Gastrocnemius medialis (tissue), 4 donors: Measurements from ENCODE around the gene CXCL12. TPM values are rescaled to one million over a fixed set of nuclear protein-coding genes. Genes with fewer than 3 reads are reported as not detected.

Source experiments
- ATAC-seq, 2 donors: fragments of 150-250 bp; one replicate each; pipeline ENCODE4 v1.9.1; 2016
- DNase-seq, 2 donors: peaks; one replicate each; pipeline ENCODE4 v3.0.0-alpha.2; 2019
- H3K27ac ChIP-seq, 4 donors: fragments of 200-600 bp; sonication (generic); 1 replicate in 1 of 4; 2 replicates in 3 of 4; pipeline ENCODE4 v1.5.1; 2016 to 2018; ENCODE audit warnings: mild to moderate bottlenecking in 2 of 4, moderate library complexity in 1 of 4
- H3K27me3 ChIP-seq, 3 donors: fragments of 200-600 bp; sonication (generic) in 2 of 3; 1 replicate in 1 of 3; 2 replicates in 2 of 3; pipeline versions ENCODE4 v1.5.1 to v1.6.0; 2016 to 2019; ENCODE audit warnings: mild to moderate bottlenecking in 1 of 3, moderate library complexity in 1 of 3
- H3K36me3 ChIP-seq, 2 donors: fragments of 200-600 bp; sonication (generic) in 1 of 2; one replicate each; pipeline ENCODE4 v1.5.1; 2017 to 2018
- H3K4me1 ChIP-seq, 2 donors: fragments of 200-600 bp; sonication (generic) in 1 of 2; one replicate each; pipeline ENCODE4 v1.5.1; 2016 to 2017; ENCODE audit warnings: mild to moderate bottlenecking in 2 of 2
- H3K4me3 ChIP-seq, 4 donors: fragments of 200-600 bp; sonication (generic) in 3 of 4; 1 replicate in 1 of 4; 2 replicates in 3 of 4; pipeline ENCODE4 v1.5.1; 2016 to 2019; ENCODE audit warnings: mild to moderate bottlenecking in 2 of 4
- H3K9me3 ChIP-seq, 3 donors: fragments of 200-600 bp; sonication (generic) in 2 of 3; 1 replicate in 1 of 3; 2 replicates in 2 of 3; pipeline ENCODE4 v1.5.1; 2016 to 2019
- CTCF ChIP-seq, 5 experiments: fragments of 450-650 bp in 3 of 5; fragments of 200-600 bp in 2 of 5; sonication (generic) in 2 of 5; IDR thresholded peaks in 4 of 5; conservative IDR thresholded peaks in 1 of 5; 1 replicate in 4 of 5; 2 replicates in 1 of 5; pipeline ENCODE4 v1.5.1; 2016 to 2019; ENCODE audit warnings: antibody characterized with exemption in 5 of 5, mild to moderate bottlenecking in 3 of 5, moderate library complexity in 3 of 5
- POLR2A ChIP-seq, 2 donors: fragments of 450-650 bp; IDR thresholded peaks; one replicate each; pipeline ENCODE4 v1.6.1; 2017; ENCODE audit warnings: antibody characterized with exemption in 2 of 2, mild to moderate bottlenecking in 2 of 2, moderate library complexity in 2 of 2
- in situ Hi-C, 4 donors: fragments of 200-750 bp; cut with MboI; loops; one replicate each; pipeline versions ENCODE4 v1.15.0 to v1.8.0; 2017; ENCODE audit warnings: low sequenced_read_pairs in 4 of 4
- intact Hi-C: fragments of 100-400 bp; cut with DNase I; formaldehyde crosslinking; loops from one replicate; pipeline ENCODE4 v1.15.1; 2023; ENCODE audit warnings: low total_unique reads
- total RNA-seq, 4 donors: library from RNA; depleted of rRNA; stranded (reverse); fragments of >200 nt; gene quantifications; one replicate each; pipeline versions ENCODE4 v1.1.0 to v1.2.3, GENCODE V29; 2016

The CXCL12 gene
- total RNA-seq, 4 donors from 2014 or later = 8.6 to 22.0 (median 18.0) TPM

GRCh38 chr10:44389556-44389955 is 4.7 kb upstream of the CXCL12 start:
- H3K27me3 ChIP-seq = no peaks in the 10 kb centered on the region
- intact Hi-C loops (loop anchor here (10.0 kb wide), 1 partner anchor 575 kb away; no protein-coding TSS in a partner anchor), in situ Hi-C loops (loop anchor here (5.0 to 25.0 kb wide), 5 partner anchors 82 to 717 kb away; no protein-coding TSS in a partner anchor)
- H3K27ac ChIP-seq = no peak overlapping the region
- H3K4me1 ChIP-seq = peaks cover 0 to under 1% of the 10 kb centered on the region in 2 donors
- H3K36me3 ChIP-seq = no peaks in the 10 kb centered on the region
- H3K9me3 ChIP-seq = no peaks in the 10 kb centered on the region
- no peak for DNase-seq
- no peak for TF ChIP-seq POLR2A (IDR thresholded peaks at IDR 0.05)
- TF ChIP-seq CTCF (IDR thresholded peaks at IDR 0.05 in 4 of 5, conservative IDR thresholded peaks at IDR 0.05 in 1 of 5) = no peak
- no peak for ATAC-seq
- H3K4me3 ChIP-seq = no peak overlapping the region

GRCh38 chr10:44389150-44389549 is 4.3 kb upstream of the CXCL12 start:
- no peak for ATAC-seq
- no peaks in the 10 kb centered on the region for H3K36me3 ChIP-seq
- DNase-seq = no peak
- H3K27me3 ChIP-seq = no peaks in the 10 kb centered on the region
- H3K9me3 ChIP-seq = no peaks in the 10 kb centered on the region
- no peak overlapping the region for H3K4me3 ChIP-seq
- H3K27ac ChIP-seq = no peak overlapping the region
- TF ChIP-seq CTCF (IDR thresholded peaks at IDR 0.05 in 4 of 5, conservative IDR thresholded peaks at IDR 0.05 in 1 of 5) (no peak), POLR2A (IDR thresholded peaks at IDR 0.05) (no peak)
- in situ Hi-C loops = loop anchor here (5.0 to 25.0 kb wide), 5 partner anchors 82 to 717 kb away; no protein-coding TSS in a partner anchor
- intact Hi-C loops = loop anchor here (10.0 kb wide), 1 partner anchor 574 kb away; no protein-coding TSS in a partner anchor
- peaks cover 0 to 3% of the 10 kb centered on the region in 2 donors for H3K4me1 ChIP-seq

DNA sequence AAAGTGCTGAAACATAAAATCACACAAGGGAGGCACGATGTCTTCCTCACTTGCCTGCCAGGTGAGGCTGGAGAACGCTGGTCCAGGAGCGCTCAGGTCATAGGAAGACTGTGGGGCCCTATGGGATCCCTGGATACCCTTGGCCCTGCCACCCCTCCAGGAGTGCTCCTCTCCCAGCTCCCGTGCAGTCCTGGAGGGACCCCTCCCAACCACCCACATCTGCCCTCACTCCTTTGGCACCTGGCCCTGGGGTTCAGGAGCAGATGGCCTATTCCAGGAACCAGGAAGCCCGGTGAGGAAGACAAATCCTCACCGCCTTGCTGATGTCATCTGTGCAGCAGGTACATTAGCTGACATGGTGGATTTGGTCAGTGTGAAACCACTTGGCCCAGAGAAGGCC is 3.7 kb upstream of the CXCL12 start:
- Histone ChIP-seq H3K36me3 (no peaks in the 10 kb centered on the region), H3K4me3 (no peak overlapping the region), H3K27ac (no peak overlapping the region), H3K27me3 (no peaks in the 10 kb centered on the region), H3K4me1 (peaks cover 0 to 6% of the 10 kb centered on the region in 2 donors), H3K9me3 (no peaks in the 10 kb centered on the region)
- no peak for DNase-seq
- intact Hi-C loops (loop anchor here (10.0 kb wide), 1 partner anchor 574 kb away; no protein-coding TSS in a partner anchor), in situ Hi-C loops (loop anchor here (5.0 to 25.0 kb wide), 5 partner anchors 81 to 716 kb away; no protein-coding TSS in a partner anchor)
- ATAC-seq = no peak
- no peak for TF ChIP-seq POLR2A (IDR thresholded peaks at IDR 0.05)
- TF ChIP-seq CTCF (IDR thresholded peaks at IDR 0.05 in 4 of 5, conservative IDR thresholded peaks at IDR 0.05 in 1 of 5) = no peak

DNA sequence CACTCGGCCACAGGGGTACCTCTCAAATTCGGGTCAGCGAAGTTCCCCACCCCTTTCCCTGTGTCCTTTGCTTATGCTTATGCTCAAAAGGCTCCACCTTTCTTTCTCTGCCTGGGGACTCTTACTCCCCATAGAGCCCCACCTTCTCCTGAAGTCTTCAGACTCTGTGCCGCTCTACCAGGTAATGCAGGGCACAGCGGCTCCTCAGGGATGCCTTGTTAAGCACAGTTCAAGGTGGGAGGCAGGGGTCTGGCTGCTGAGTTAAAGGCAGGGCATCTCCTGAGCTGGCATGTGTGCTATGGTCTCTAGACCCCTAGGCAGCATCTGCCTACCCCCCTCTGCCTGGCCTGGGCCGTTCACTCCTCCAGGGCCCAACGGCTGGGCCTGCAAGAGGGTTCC is 3.0 kb upstream of the CXCL12 start:
- in situ Hi-C loops (loop anchor here (5.0 to 25.0 kb wide), 5 partner anchors 81 to 716 kb away; no protein-coding TSS in a partner anchor), intact Hi-C loops (loop anchor here (2.0 to 10.0 kb wide), 2 partner anchors 469 to 573 kb away; no protein-coding TSS in a partner anchor)
- H3K36me3 ChIP-seq = no peaks in the 10 kb centered on the region
- peaks cover 7 to 14% of the 10 kb centered on the region in 2 donors for H3K4me1 ChIP-seq
- no peaks in the 10 kb centered on the region for H3K27me3 ChIP-seq
- no peaks in the 10 kb centered on the region for H3K9me3 ChIP-seq
- DNase-seq = no peak
- no peak overlapping the region for H3K4me3 ChIP-seq
- ATAC-seq = no peak
- H3K27ac ChIP-seq = no peak overlapping the region
- TF ChIP-seq POLR2A (IDR thresholded peaks at IDR 0.05) (no peak), CTCF (IDR thresholded peaks at IDR 0.05 in 4 of 5, conservative IDR thresholded peaks at IDR 0.05 in 1 of 5) (no peak)
